HCT116 (cell line): Measurements from ENCODE around the gene CDK19. TPM values are rescaled to one million over a fixed set of nuclear protein-coding genes. Genes with fewer than 3 reads are reported as not detected.

Experiments used
- ATAC-seq: fragments of 200-7000 bp; cut with Tn5 transposase; 2 replicates; pipeline ENCODE4 v1.9.1; 2020; ENCODE audit warnings: mild to moderate bottlenecking, moderate library complexity
- BruUV-seq: library from RNA; stranded (reverse); fragments of 400-500 nt; replicated peaks from 2 replicates; lab custom pipeline; 2021; lab: Mats Ljungman, UMichigan
- CTCF ChIA-PET: fragments of 300-600 bp; sonication (Branson Sonifier 250); formaldehyde crosslinking; loops from one replicate; lab custom pipeline; 2021; ENCODE audit warnings: antibody characterized with exemption; lab: Charles Lee
- POLR2A ChIA-PET: fragments of 300-600, 350-600 bp; sonication (Branson Sonifier 250); formaldehyde crosslinking; loops from one replicate; lab custom pipeline; 2021; ENCODE audit warnings: antibody characterized with exemption; lab: Charles Lee
- RAD21 ChIA-PET, 2 experiments: fragments of 300-600 bp; sonication (Branson Sonifier 250); formaldehyde crosslinking; loops; one replicate each; lab custom pipeline; 2023; ENCODE audit warnings: low total read pairs in 2 of 2; ENCODE audit not compliant: uncharacterized antibody in 2 of 2, unreplicated experiment in 2 of 2, low non-redundant PET in 1 of 2; lab: Charles Lee
- DNase-seq: peaks from one replicate; pipeline ENCODE4 v3.0.0-alpha.2; 2010; ENCODE audit warnings: low read depth, low spot score
- H2AFZ ChIP-seq: fragments of 200-600 bp; shearing (Covaris generic), sonication (generic); 2 replicates; pipeline ENCODE4 v1.6.1; 2017; ENCODE audit warnings: low read depth, mixed run types, mixed read lengths, antibody characterized with exemption, low read length; ENCODE audit not compliant: poor library complexity, severe bottlenecking
- H3K27ac ChIP-seq: 2 replicates; pipeline ENCODE4 v1.5.1; 2012; ENCODE audit warnings: low read depth, low read length
- H3K27me3 ChIP-seq: fragments of 200-600 bp; sonication (generic); 2 replicates; pipeline ENCODE4 v1.6.1; 2016; ENCODE audit warnings: mixed run types, low read length, mixed read lengths; ENCODE audit not compliant: insufficient read depth
- H3K36me3 ChIP-seq, 2 experiments: fragments of 200-500 bp in 1 of 2; fragments of 200-600 bp in 1 of 2; sonication (Bioruptor generic) in 1 of 2; sonication (generic) in 1 of 2; 2 replicates each; pipeline versions ENCODE4 v1.5.1 to v1.6.1; 2014 to 2016; ENCODE audit warnings: low read length in 2 of 2, inconsistent platforms in 1 of 2, mixed read lengths in 1 of 2, mixed run types in 1 of 2; ENCODE audit not compliant: insufficient read depth in 2 of 2, control insufficient read depth in 1 of 2
- H3K4me1 ChIP-seq, 2 experiments: fragments of 200-600 bp in 1 of 2; sonication (generic) in 1 of 2; 2 replicates each; pipeline versions ENCODE4 v1.5.1 to v1.6.1; 2012 to 2017; ENCODE audit warnings: low read length in 2 of 2, inconsistent platforms in 1 of 2, mild to moderate bottlenecking in 1 of 2, mixed read lengths in 1 of 2, mixed run types in 1 of 2, moderate library complexity in 1 of 2; ENCODE audit not compliant: insufficient read depth in 2 of 2, control insufficient read depth in 1 of 2
- H3K4me2 ChIP-seq: fragments of 200-600 bp; sonication (generic); 2 replicates; pipeline ENCODE4 v1.6.1; 2017; ENCODE audit warnings: mixed run types, low read length, mixed read lengths
- H3K4me3 ChIP-seq, 2 experiments: fragments of 200-600 bp in 1 of 2; sonication (generic) in 1 of 2; replicated peaks in 1 of 2; 2 replicates each; pipeline ENCODE4 v1.5.1; 2011 to 2016; ENCODE audit warnings: low read length in 2 of 2, control low read depth in 1 of 2, low read depth in 1 of 2, mild to moderate bottlenecking in 1 of 2, mixed read lengths in 1 of 2, mixed run types in 1 of 2
- H3K79me2 ChIP-seq: fragments of 200-600 bp; sonication (generic); 2 replicates; pipeline ENCODE4 v1.6.1; 2017; ENCODE audit warnings: mild to moderate bottlenecking, mixed run types, low read length, moderate library complexity, mixed read lengths; ENCODE audit not compliant: insufficient read depth
- H3K9ac ChIP-seq: fragments of 200-600 bp; sonication (generic); 2 replicates; pipeline ENCODE4 v1.6.1; 2016; ENCODE audit warnings: low read length, mixed read lengths
- H3K9me2 ChIP-seq: fragments of 200-600 bp; sonication (generic), shearing (Covaris generic); 2 replicates; pipeline ENCODE4 v1.6.1; 2017; ENCODE audit warnings: mixed run types, mild to moderate bottlenecking, moderate library complexity; ENCODE audit not compliant: insufficient read depth
- H3K9me3 ChIP-seq, 2 experiments: fragments of 200-500 bp in 1 of 2; fragments of 200-600 bp in 1 of 2; sonication (Bioruptor generic) in 1 of 2; sonication (generic) in 1 of 2; 2 replicates each; pipeline ENCODE4 v1.6.1; 2014 to 2017; ENCODE audit warnings: low read length in 2 of 2, mixed read lengths in 2 of 2, inconsistent platforms in 1 of 2, low read depth in 1 of 2, mild to moderate bottlenecking in 1 of 2, mixed run types in 1 of 2, moderate library complexity in 1 of 2; ENCODE audit not compliant: control insufficient read depth in 1 of 2, insufficient read depth in 1 of 2
- H4K20me1 ChIP-seq: fragments of 200-600 bp; sonication (generic), shearing (Covaris generic); 2 replicates; pipeline ENCODE4 v1.6.1; 2017; ENCODE audit warnings: mixed run types, mild to moderate bottlenecking, moderate library complexity; ENCODE audit not compliant: insufficient read depth
- CBX3 ChIP-seq: IDR thresholded peaks from 2 replicates; pipeline ENCODE4 v1.6.1; 2012; ENCODE audit warnings: low read depth
- CEBPB ChIP-seq: IDR thresholded peaks from 2 replicates; pipeline ENCODE4 v1.6.1; 2012; ENCODE audit warnings: low read depth
- ELF1 ChIP-seq: IDR thresholded peaks from 2 replicates; pipeline ENCODE4 v1.6.1; 2012; ENCODE audit warnings: low read depth, borderline replicate concordance
- EZH2 ChIP-seq: fragments of 200-600 bp; sonication (generic); IDR thresholded peaks from 2 replicates; pipeline ENCODE4 v1.6.1; 2017; ENCODE audit warnings: antibody characterized with exemption, mixed run types
- EZH2phosphoT487 ChIP-seq: fragments of 200-600 bp; IDR thresholded peaks from 2 replicates; pipeline ENCODE4 v1.6.1; 2018; ENCODE audit warnings: antibody characterized with exemption, borderline replicate concordance
- FOSL1 ChIP-seq: IDR thresholded peaks from 2 replicates; pipeline ENCODE4 v1.6.1; 2012; ENCODE audit warnings: low read depth
- JUND ChIP-seq: IDR thresholded peaks from 2 replicates; pipeline ENCODE4 v1.6.1; 2012
- POLR2A ChIP-seq: IDR thresholded peaks from 2 replicates; pipeline ENCODE4 v1.7.0; 2011; ENCODE audit warnings: borderline replicate concordance; ENCODE audit not compliant: insufficient read depth, insufficient read length; ENCODE audit errors: extremely low read depth
- RAD21 ChIP-seq: IDR thresholded peaks from 2 replicates; pipeline ENCODE4 v1.6.1; 2012; ENCODE audit warnings: low read depth, mild to moderate bottlenecking
- SIN3A ChIP-seq: IDR thresholded peaks from 2 replicates; pipeline ENCODE4 v1.6.1; 2012; ENCODE audit warnings: low read depth
- SP1 ChIP-seq: IDR thresholded peaks from 2 replicates; pipeline ENCODE4 v1.6.1; 2012; ENCODE audit warnings: low read depth
- TCF7L2 ChIP-seq: IDR thresholded peaks from 2 replicates; pipeline ENCODE4 v1.7.0; 2011; ENCODE audit warnings: borderline replicate concordance, inconsistent platforms; ENCODE audit not compliant: insufficient read depth, insufficient read length; ENCODE audit errors: extremely low read depth
- ZFX ChIP-seq: fragments of 450-650 bp; IDR thresholded peaks from 2 replicates; pipeline ENCODE4 v1.6.1; 2017
- intact Hi-C: fragments of 100-400 bp; cut with micrococcal nuclease; formaldehyde crosslinking; loops from 2 replicates; pipeline ENCODE4 v1.10.0; 2022
- total RNA-seq: library from RNA; stranded (reverse); gene quantifications from one replicate; pipeline ENCODE4 v1.2.1, GENCODE V29; 2021; ENCODE audit not compliant: unreplicated experiment
- TF ChIP-seq, protein P1 (sequence below): IDR thresholded peaks from 2 replicates; pipeline ENCODE4 v1.6.1; 2012; ENCODE audit warnings: low read depth
- TF ChIP-seq, protein P2 (sequence below), 3 experiments: fragments of 200-600 bp in 1 of 3; sonication (generic) in 1 of 3; IDR thresholded peaks in 2 of 3; conservative IDR thresholded peaks in 1 of 3; 2 replicates each; pipeline ENCODE4 v1.5.1; 2012 to 2017; ENCODE audit warnings: low read depth in 2 of 3, low read length in 2 of 3, antibody characterized with exemption in 1 of 3, borderline replicate concordance in 1 of 3, control low read depth in 1 of 3, mild to moderate bottlenecking in 1 of 3, mixed read lengths in 1 of 3, mixed run types in 1 of 3, moderate library complexity in 1 of 3; ENCODE audit not compliant: insufficient read depth in 1 of 3

The CDK19 gene
- total RNA-seq, 1 experiment from 2014 or later = 20.0 TPM

DNA sequence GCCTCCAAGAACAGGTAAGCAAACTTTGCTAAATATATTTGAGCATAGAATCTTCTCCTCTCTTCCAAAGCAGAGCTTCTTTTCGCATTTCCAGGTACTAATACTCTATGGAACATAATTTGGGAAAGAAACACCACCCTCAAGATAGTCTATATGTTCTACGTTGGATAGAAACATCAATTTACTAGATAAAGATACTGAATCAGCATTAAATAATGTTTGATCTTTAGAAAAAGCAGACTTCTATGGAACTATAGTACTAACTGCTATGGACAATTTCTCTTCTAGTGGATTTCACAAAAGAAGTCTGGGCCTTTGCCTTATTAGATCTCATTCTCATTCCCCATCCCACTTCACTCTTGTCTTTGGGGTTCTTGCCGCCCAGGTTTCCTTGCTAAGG lies 103.0 kb downstream of the CDK19 start:
- H3K9me3 ChIP-seq = no peaks in the 10 kb centered on the region
- H4K20me1 ChIP-seq = no peaks in the 10 kb centered on the region
- POLR2A ChIA-PET = no interaction called here
- TF ChIP-seq, protein P1, sequence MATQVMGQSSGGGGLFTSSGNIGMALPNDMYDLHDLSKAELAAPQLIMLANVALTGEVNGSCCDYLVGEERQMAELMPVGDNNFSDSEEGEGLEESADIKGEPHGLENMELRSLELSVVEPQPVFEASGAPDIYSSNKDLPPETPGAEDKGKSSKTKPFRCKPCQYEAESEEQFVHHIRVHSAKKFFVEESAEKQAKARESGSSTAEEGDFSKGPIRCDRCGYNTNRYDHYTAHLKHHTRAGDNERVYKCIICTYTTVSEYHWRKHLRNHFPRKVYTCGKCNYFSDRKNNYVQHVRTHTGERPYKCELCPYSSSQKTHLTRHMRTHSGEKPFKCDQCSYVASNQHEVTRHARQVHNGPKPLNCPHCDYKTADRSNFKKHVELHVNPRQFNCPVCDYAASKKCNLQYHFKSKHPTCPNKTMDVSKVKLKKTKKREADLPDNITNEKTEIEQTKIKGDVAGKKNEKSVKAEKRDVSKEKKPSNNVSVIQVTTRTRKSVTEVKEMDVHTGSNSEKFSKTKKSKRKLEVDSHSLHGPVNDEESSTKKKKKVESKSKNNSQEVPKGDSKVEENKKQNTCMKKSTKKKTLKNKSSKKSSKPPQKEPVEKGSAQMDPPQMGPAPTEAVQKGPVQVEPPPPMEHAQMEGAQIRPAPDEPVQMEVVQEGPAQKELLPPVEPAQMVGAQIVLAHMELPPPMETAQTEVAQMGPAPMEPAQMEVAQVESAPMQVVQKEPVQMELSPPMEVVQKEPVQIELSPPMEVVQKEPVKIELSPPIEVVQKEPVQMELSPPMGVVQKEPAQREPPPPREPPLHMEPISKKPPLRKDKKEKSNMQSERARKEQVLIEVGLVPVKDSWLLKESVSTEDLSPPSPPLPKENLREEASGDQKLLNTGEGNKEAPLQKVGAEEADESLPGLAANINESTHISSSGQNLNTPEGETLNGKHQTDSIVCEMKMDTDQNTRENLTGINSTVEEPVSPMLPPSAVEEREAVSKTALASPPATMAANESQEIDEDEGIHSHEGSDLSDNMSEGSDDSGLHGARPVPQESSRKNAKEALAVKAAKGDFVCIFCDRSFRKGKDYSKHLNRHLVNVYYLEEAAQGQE = no peak
- TF ChIP-seq ELF1 = no peak
- no peaks in the 10 kb centered on the region for H3K79me2 ChIP-seq
- no peaks in the 10 kb centered on the region for H3K36me3 ChIP-seq
- no peaks in the 10 kb centered on the region for H3K9me2 ChIP-seq
- BruUV-seq = no TSS peak
- no peak overlapping the region for H2AFZ ChIP-seq
- intact Hi-C loops = no loop called here
- RAD21 ChIA-PET = no interaction called here
- ATAC-seq (no peak), DNase-seq (no peak)
- H3K4me1 ChIP-seq = peaks cover 6% of the 10 kb centered on the region in 2 experiments
- H3K27ac ChIP-seq = no peak overlapping the region
- H3K9ac ChIP-seq = no peak overlapping the region
- no peak overlapping the region for H3K4me3 ChIP-seq
- H3K4me2 ChIP-seq = no peak overlapping the region
- H3K27me3 ChIP-seq = no peaks in the 10 kb centered on the region
- CTCF ChIA-PET = no interaction called here

- no peaks in the 10 kb centered on the region for H3K9me3 ChIP-seq
- no peaks in the 10 kb centered on the region for H3K79me2 ChIP-seq
- no peak overlapping the region for H3K27ac ChIP-seq
- ATAC-seq (no peak), DNase-seq (no peak)
- intact Hi-C loops = no loop called here
- H4K20me1 ChIP-seq = no peaks in the 10 kb centered on the region
- ChIA-PET POLR2A (no interaction called here), RAD21 (no interaction called here), CTCF (no interaction called here)
- no peak overlapping the region for H2AFZ ChIP-seq
- no peak overlapping the region for H3K4me3 ChIP-seq
- no TSS peak for BruUV-seq
- H3K4me1 ChIP-seq = peaks cover 18 to 19% of the 10 kb centered on the region in 2 experiments
- no peak overlapping the region for H3K4me2 ChIP-seq
- H3K27me3 ChIP-seq = no peaks in the 10 kb centered on the region
- H3K9ac ChIP-seq = no peak overlapping the region
- TF ChIP-seq POLR2A (no peak), SP1 (no peak), CBX3 (no peak), TCF7L2 (no peak), RAD21 (no peak), EZH2phosphoT487 (no peak), FOSL1 (no peak), EZH2 (no peak), CEBPB (no peak), SIN3A (no peak), ELF1 (no peak), JUND (no peak), ZFX (no peak)
- TF ChIP-seq, protein P2, sequence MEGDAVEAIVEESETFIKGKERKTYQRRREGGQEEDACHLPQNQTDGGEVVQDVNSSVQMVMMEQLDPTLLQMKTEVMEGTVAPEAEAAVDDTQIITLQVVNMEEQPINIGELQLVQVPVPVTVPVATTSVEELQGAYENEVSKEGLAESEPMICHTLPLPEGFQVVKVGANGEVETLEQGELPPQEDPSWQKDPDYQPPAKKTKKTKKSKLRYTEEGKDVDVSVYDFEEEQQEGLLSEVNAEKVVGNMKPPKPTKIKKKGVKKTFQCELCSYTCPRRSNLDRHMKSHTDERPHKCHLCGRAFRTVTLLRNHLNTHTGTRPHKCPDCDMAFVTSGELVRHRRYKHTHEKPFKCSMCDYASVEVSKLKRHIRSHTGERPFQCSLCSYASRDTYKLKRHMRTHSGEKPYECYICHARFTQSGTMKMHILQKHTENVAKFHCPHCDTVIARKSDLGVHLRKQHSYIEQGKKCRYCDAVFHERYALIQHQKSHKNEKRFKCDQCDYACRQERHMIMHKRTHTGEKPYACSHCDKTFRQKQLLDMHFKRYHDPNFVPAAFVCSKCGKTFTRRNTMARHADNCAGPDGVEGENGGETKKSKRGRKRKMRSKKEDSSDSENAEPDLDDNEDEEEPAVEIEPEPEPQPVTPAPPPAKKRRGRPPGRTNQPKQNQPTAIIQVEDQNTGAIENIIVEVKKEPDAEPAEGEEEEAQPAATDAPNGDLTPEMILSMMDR (IDR thresholded peaks at IDR 0.05 in 2 of 3, conservative IDR thresholded peaks at IDR 0.05 in 1 of 3; ENCODE audit: borderline replicate concordance in 1 of 3, insufficient read depth in 1 of 3, low read depth in 2 of 3, low read length in 2 of 3) = no peak
- H3K36me3 ChIP-seq = no peaks in the 10 kb centered on the region
- H3K9me2 ChIP-seq = no peaks in the 10 kb centered on the region
These were observed 105.2 kb downstream of the CDK19 start for GRCh38 chr6:110710115-110710514.
